Esophagus (tissue), 2 donors: ENCODE measurements around the gene SH3GLB1. TPM values are rescaled to one million over a fixed set of nuclear protein-coding genes. Genes with fewer than 3 reads are reported as not detected.

Experiments used
- H3K27ac ChIP-seq, 2 donors: one replicate each; pipeline ENCODE4 v1.5.1; 2013; ENCODE audit warnings: low read depth in 2 of 2, mild to moderate bottlenecking in 2 of 2, inconsistent platforms in 1 of 2, low read length in 1 of 2, moderate library complexity in 1 of 2
- H3K27me3 ChIP-seq, 2 donors: one replicate each; pipeline ENCODE4 v1.6.1; 2013; ENCODE audit warnings: low read length in 2 of 2, control low read depth in 1 of 2, mild to moderate bottlenecking in 1 of 2; ENCODE audit not compliant: insufficient read depth in 2 of 2, control insufficient read depth in 1 of 2
- H3K36me3 ChIP-seq, 2 donors: one replicate each; pipeline ENCODE4 v1.6.1; 2013; ENCODE audit warnings: low read length in 1 of 2; ENCODE audit not compliant: control insufficient read depth in 2 of 2, insufficient read depth in 2 of 2
- H3K4me1 ChIP-seq, 2 donors: one replicate each; pipeline ENCODE4 v1.6.1; 2013; ENCODE audit warnings: low read length in 1 of 2; ENCODE audit not compliant: control insufficient read depth in 2 of 2, insufficient read depth in 2 of 2
- H3K4me3 ChIP-seq, 2 donors: one replicate each; pipeline ENCODE4 v1.5.1; 2013; ENCODE audit warnings: low read length in 2 of 2, mild to moderate bottlenecking in 2 of 2, low read depth in 1 of 2, moderate library complexity in 1 of 2
- H3K9me3 ChIP-seq, 2 donors: one replicate each; pipeline ENCODE4 v1.6.1; 2013; ENCODE audit warnings: mild to moderate bottlenecking in 2 of 2, low read depth in 1 of 2, low read length in 1 of 2, moderate library complexity in 1 of 2; ENCODE audit not compliant: control insufficient read depth in 2 of 2, insufficient read depth in 1 of 2
- WGBS, 2 donors: extraction: QIAGEN DNeasy Blood & Tissue Kit; methylation state at CpG; one replicate each; pipeline ENCODE4 v1.1.7; 2013; 5-methylcytosine and 5-hydroxymethylcytosine counted together
- polyA plus RNA-seq, 2 donors: library from polyadenylated mRNA; stranded (reverse); fragments of 200-250 nt; gene quantifications; one replicate each; pipeline ENCODE4 v1.2.3, GENCODE V29; 2013
- donor health status: healthy with polysubstance abuse.
- donor health status: Bipolar disorder and iron deficiency.

SH3GLB1 gene
- polyA plus RNA-seq, 2 donors = 39.2 to 49.4 TPM

- Histone ChIP-seq H3K9me3 (no peaks in the 10 kb centered on the region), H3K27ac (no peak overlapping the region), H3K4me1 (peaks cover 0 to 2% of the 10 kb centered on the region in 2 donors), H3K4me3 (no peak overlapping the region), H3K27me3 (no peaks in the 10 kb centered on the region), H3K36me3 (peaks cover 0 to 5% of the 10 kb centered on the region in 2 donors)
- WGBS, 2 donors = 79 to 88% methylated on average over 2 of the region's 2 CpGs
Observed at GRCh38 chr1:86718786-86719185, 14.4 kb downstream of the SH3GLB1 start.

GRCh38 chr1:86731416-86731815 lies 27.0 kb downstream of the SH3GLB1 start:
- Histone ChIP-seq H3K36me3 (peaks cover 0 to 5% of the 10 kb centered on the region in 2 donors), H3K9me3 (no peaks in the 10 kb centered on the region), H3K27me3 (no peaks in the 10 kb centered on the region), H3K4me1 (no peaks in the 10 kb centered on the region), H3K4me3 (no peak overlapping the region), H3K27ac (no peak overlapping the region)
- 94 to 97% methylated on average over 1 of the region's 1 CpG for WGBS, 2 donors

GRCh38 chr1:86733340-86733739 lies 29.0 kb downstream of the SH3GLB1 start:
- Histone ChIP-seq H3K9me3 (no peaks in the 10 kb centered on the region), H3K27ac (no peak overlapping the region), H3K4me3 (no peak overlapping the region), H3K4me1 (no peaks in the 10 kb centered on the region), H3K27me3 (no peaks in the 10 kb centered on the region), H3K36me3 (peaks cover 4 to 10% of the 10 kb centered on the region in 2 donors)
- 41 to 44% methylated on average over 2 of the region's 2 CpGs for WGBS, 2 donors

GRCh38 chr1:86739648-86740509 lies 35.5 kb downstream of the SH3GLB1 start:
- H3K4me3 ChIP-seq = no peak overlapping the region
- 73 to 81% methylated on average over 3 of the region's 3 CpGs for WGBS, 2 donors
- H3K9me3 ChIP-seq = no peaks in the 10 kb centered on the region
- H3K27ac ChIP-seq = no peak overlapping the region
- peaks cover 5 to 13% of the 10 kb centered on the region in 2 donors for H3K36me3 ChIP-seq
- H3K4me1 ChIP-seq = no peaks in the 10 kb centered on the region
- H3K27me3 ChIP-seq = no peaks in the 10 kb centered on the region

- WGBS, 2 donors = 51 to 54% methylated on average over 6 of the region's 6 CpGs
- Histone ChIP-seq H3K4me1 (no peaks in the 10 kb centered on the region), H3K4me3 (no peak overlapping the region), H3K9me3 (no peaks in the 10 kb centered on the region), H3K27me3 (no peaks in the 10 kb centered on the region), H3K27ac (no peak overlapping the region), H3K36me3 (peaks cover 5 to 13% of the 10 kb centered on the region in 2 donors)
Observed at GRCh38 chr1:86741947-86742572, 37.7 kb downstream of the SH3GLB1 start.

- WGBS, 2 donors = 56 to 66% methylated on average over 1 of the region's 1 CpG
- no peak overlapping the region for H3K4me3 ChIP-seq
- no peaks in the 10 kb centered on the region for H3K4me1 ChIP-seq
Observed at GRCh38 chr1:86747304-86747703, 42.9 kb downstream of the SH3GLB1 start.

GRCh38 chr1:86748622-86749373 lies 44.4 kb downstream of the SH3GLB1 start:
- Histone ChIP-seq H3K9me3 (no peaks in the 10 kb centered on the region), H3K36me3 (no peaks in the 10 kb centered on the region), H3K27ac (no peak overlapping the region), H3K27me3 (no peaks in the 10 kb centered on the region), H3K4me3 (no peak overlapping the region), H3K4me1 (no peaks in the 10 kb centered on the region)
- 85 to 89% methylated on average over 4 of the region's 4 CpGs for WGBS, 2 donors

More at GRCh38 chr1:86747304-86747703, 42.9 kb downstream of the SH3GLB1 start:
- Histone ChIP-seq H3K27ac (no peak overlapping the region), H3K9me3 (no peaks in the 10 kb centered on the region), H3K36me3 (peaks cover 0 to 3% of the 10 kb centered on the region in 2 donors), H3K27me3 (no peaks in the 10 kb centered on the region)

- Histone ChIP-seq H3K4me1 (no peaks in the 10 kb centered on the region), H3K4me3 (no peak overlapping the region), H3K9me3 (no peaks in the 10 kb centered on the region), H3K27ac (no peak overlapping the region), H3K36me3 (no peaks in the 10 kb centered on the region), H3K27me3 (no peaks in the 10 kb centered on the region)
- 52 to 63% methylated on average over 1 of the region's 1 CpG for WGBS, 2 donors
Observed at GRCh38 chr1:86750076-86750475, 45.7 kb downstream of the SH3GLB1 start.

GRCh38 chr1:86750530-86750929 lies 46.2 kb downstream of the SH3GLB1 start:
- Histone ChIP-seq H3K27ac (no peak overlapping the region), H3K9me3 (no peaks in the 10 kb centered on the region), H3K36me3 (no peaks in the 10 kb centered on the region), H3K27me3 (no peaks in the 10 kb centered on the region), H3K4me1 (no peaks in the 10 kb centered on the region), H3K4me3 (no peak overlapping the region)
- WGBS, 2 donors = 86 to 88% methylated on average over 5 of the region's 5 CpGs
